ENCODE measurements around the gene CNPY2. TPM values are rescaled to one million over a fixed set of nuclear protein-coding genes. Genes with fewer than 3 reads are reported as not detected.
A peak's percentile ranks its signal among the peaks of the same experiment; 100 is the strongest.

The CNPY2 gene
- total and polyA plus RNA-seq, 2 of the 13 experiments (the other 11 are each of a cell fraction or from before 2014, with no cell fraction given), result 285 to 356 TPM

GRCh38 chr12:56333679-56334489 is 18.1 kb upstream of the CNPY2 start, which contains the start of gene PAN2 (continued):
- TF ChIP-seq, protein P1, sequence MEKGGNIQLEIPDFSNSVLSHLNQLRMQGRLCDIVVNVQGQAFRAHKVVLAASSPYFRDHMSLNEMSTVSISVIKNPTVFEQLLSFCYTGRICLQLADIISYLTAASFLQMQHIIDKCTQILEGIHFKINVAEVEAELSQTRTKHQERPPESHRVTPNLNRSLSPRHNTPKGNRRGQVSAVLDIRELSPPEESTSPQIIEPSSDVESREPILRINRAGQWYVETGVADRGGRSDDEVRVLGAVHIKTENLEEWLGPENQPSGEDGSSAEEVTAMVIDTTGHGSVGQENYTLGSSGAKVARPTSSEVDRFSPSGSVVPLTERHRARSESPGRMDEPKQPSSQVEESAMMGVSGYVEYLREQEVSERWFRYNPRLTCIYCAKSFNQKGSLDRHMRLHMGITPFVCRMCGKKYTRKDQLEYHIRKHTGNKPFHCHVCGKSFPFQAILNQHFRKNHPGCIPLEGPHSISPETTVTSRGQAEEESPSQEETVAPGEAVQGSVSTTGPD (CRISPR knock-in tag; IDR thresholded peaks at IDR 0.05), result 0 out of 2 replicates have a peak, but pooled peaks have one; percentile 33
- TF ChIP-seq ZKSCAN5 (CRISPR knock-in tag; IDR thresholded peaks at IDR 0.05), result no peak
- TF ChIP-seq HBP1 (CRISPR knock-in tag; IDR thresholded peaks at IDR 0.05; ENCODE audit: low read depth), result peak; percentile 72; the same call in 1 of the 2 replicates
- peak; percentile 46; the same call in 1 of the 2 replicates for TF ChIP-seq ZC3H13 (CRISPR knock-in tag; IDR thresholded peaks at IDR 0.05)
- peak; percentile 33; the same call in 1 of the 2 replicates for TF ChIP-seq CBFB (CRISPR knock-in tag; IDR thresholded peaks at IDR 0.05)
- TF ChIP-seq SNRNP70 (IDR thresholded peaks at IDR 0.05; ENCODE audit: low read depth, low read length), result no peak
- no peak; the same call in 1 of the 2 replicates for TF ChIP-seq ZNF33A (CRISPR knock-in tag; IDR thresholded peaks at IDR 0.05; ENCODE audit: borderline replicate concordance)
- TF ChIP-seq RARG (CRISPR knock-in tag; IDR thresholded peaks at IDR 0.05; ENCODE audit: low read depth), result no peak
- no peak for TF ChIP-seq ZBTB38 (CRISPR knock-in tag; IDR thresholded peaks at IDR 0.05)
- no peak for TF ChIP-seq TAF15 (IDR thresholded peaks at IDR 0.05; ENCODE audit: low read depth, low read length, poor library complexity, severe bottlenecking)
- TF ChIP-seq ZNF850 (CRISPR knock-in tag; conservative IDR thresholded peaks at IDR 0.05), result no peak
- TF ChIP-seq IKZF1 (IDR thresholded peaks at IDR 0.05), result no peak
- peak; percentile 21; the same call in 1 of the 2 replicates for TF ChIP-seq ZFP36L2 (CRISPR knock-in tag; IDR thresholded peaks at IDR 0.05)
- TF ChIP-seq NCOA5 (CRISPR knock-in tag; IDR thresholded peaks at IDR 0.05), result no peak
- TF ChIP-seq HOXA9 (CRISPR knock-in tag; IDR thresholded peaks at IDR 0.05; ENCODE audit: borderline replicate concordance), result no peak
- TF ChIP-seq FOXA3 (CRISPR knock-in tag; IDR thresholded peaks at IDR 0.05), result 0 out of 2 replicates have a peak, but pooled peaks have one; percentile 18
- peak; percentile 90 for TF ChIP-seq PHF20 (CRISPR knock-in tag; IDR thresholded peaks at IDR 0.05)
- TF ChIP-seq, protein P2, sequence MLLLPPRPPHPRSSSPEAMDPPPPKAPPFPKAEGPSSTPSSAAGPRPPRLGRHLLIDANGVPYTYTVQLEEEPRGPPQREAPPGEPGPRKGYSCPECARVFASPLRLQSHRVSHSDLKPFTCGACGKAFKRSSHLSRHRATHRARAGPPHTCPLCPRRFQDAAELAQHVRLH (CRISPR knock-in tag; IDR thresholded peaks at IDR 0.05; ENCODE audit: borderline replicate concordance, low read depth), result 0 out of 2 replicates have a peak, but pooled peaks have one; percentile 54
- peak; percentile 15 for TF ChIP-seq STAG1 (CRISPR knock-in tag; IDR thresholded peaks at IDR 0.05)
- no peak for TF ChIP-seq RBM22 (optimal IDR thresholded peaks at IDR 0.05; ENCODE audit: low read length)
- TF ChIP-seq, protein P3, sequence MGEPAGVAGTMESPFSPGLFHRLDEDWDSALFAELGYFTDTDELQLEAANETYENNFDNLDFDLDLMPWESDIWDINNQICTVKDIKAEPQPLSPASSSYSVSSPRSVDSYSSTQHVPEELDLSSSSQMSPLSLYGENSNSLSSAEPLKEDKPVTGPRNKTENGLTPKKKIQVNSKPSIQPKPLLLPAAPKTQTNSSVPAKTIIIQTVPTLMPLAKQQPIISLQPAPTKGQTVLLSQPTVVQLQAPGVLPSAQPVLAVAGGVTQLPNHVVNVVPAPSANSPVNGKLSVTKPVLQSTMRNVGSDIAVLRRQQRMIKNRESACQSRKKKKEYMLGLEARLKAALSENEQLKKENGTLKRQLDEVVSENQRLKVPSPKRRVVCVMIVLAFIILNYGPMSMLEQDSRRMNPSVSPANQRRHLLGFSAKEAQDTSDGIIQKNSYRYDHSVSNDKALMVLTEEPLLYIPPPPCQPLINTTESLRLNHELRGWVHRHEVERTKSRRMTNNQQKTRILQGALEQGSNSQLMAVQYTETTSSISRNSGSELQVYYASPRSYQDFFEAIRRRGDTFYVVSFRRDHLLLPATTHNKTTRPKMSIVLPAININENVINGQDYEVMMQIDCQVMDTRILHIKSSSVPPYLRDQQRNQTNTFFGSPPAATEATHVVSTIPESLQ (CRISPR knock-in tag; conservative IDR thresholded peaks at IDR 0.05), result peak; percentile 67; the same call in 1 of the 2 replicates

All from HepG2 (cell line).